Endodermal cell (in vitro differentiated cells): Measurements from ENCODE around the gene TCF4. TPM values are rescaled to one million over a fixed set of nuclear protein-coding genes. Genes with fewer than 3 reads are reported as not detected.

Experiments used
- DNase-seq: peaks from one replicate; pipeline ENCODE4 v3.0.0-alpha.2; 2017
- H3K27ac ChIP-seq: 2 replicates; pipeline ENCODE4 v1.5.1; 2013; ENCODE audit warnings: mild to moderate bottlenecking, low read depth, low read length, moderate library complexity
- H3K27me3 ChIP-seq: 2 replicates; pipeline ENCODE4 v1.6.1; 2013; ENCODE audit warnings: mild to moderate bottlenecking, low read length, moderate library complexity; ENCODE audit not compliant: insufficient read depth, control insufficient read depth, poor library complexity, severe bottlenecking
- H3K36me3 ChIP-seq: 2 replicates; pipeline ENCODE4 v1.7.0; 2013; ENCODE audit warnings: mild to moderate bottlenecking, low read length, moderate library complexity; ENCODE audit not compliant: control insufficient read depth, insufficient read depth
- H3K4me1 ChIP-seq: one replicate; pipeline ENCODE4 v1.7.0; 2013; ENCODE audit warnings: low read length; ENCODE audit not compliant: control insufficient read depth, insufficient read depth
- H3K4me3 ChIP-seq: 2 replicates; pipeline ENCODE4 v1.5.1; 2013; ENCODE audit warnings: mild to moderate bottlenecking, low read length, moderate library complexity
- H3K9ac ChIP-seq: 2 replicates; pipeline ENCODE4 v1.6.1; 2013; ENCODE audit warnings: mild to moderate bottlenecking, low read length, moderate library complexity; ENCODE audit not compliant: poor library complexity, severe bottlenecking; ENCODE audit errors: extremely low read depth
- H3K9me3 ChIP-seq: 2 replicates; pipeline ENCODE4 v1.6.1; 2013; ENCODE audit warnings: mild to moderate bottlenecking, low read length, moderate library complexity; ENCODE audit not compliant: control insufficient read depth
- H3K27ac Mint-ChIP-seq: 2 replicates; pipeline ENCODE4 v1.8.0; 2020; ENCODE audit warnings: mixed read lengths
- H3K27me3 Mint-ChIP-seq: 2 replicates; pipeline ENCODE4 v1.8.0; 2021; ENCODE audit warnings: mild to moderate bottlenecking, mixed read lengths; ENCODE audit not compliant: insufficient read depth
- H3K36me3 Mint-ChIP-seq: 2 replicates; pipeline ENCODE4 v1.8.0; 2020; ENCODE audit warnings: low read depth, mixed read lengths
- H3K4me1 Mint-ChIP-seq: 2 replicates; pipeline ENCODE4 v1.8.0; 2020; ENCODE audit warnings: mixed read lengths
- H3K4me3 Mint-ChIP-seq: 2 replicates; pipeline ENCODE4 v1.8.0; 2020; ENCODE audit warnings: mild to moderate bottlenecking, moderate library complexity, mixed read lengths
- H3K9me3 Mint-ChIP-seq: 2 replicates; pipeline ENCODE4 v1.8.0; 2020; ENCODE audit warnings: mild to moderate bottlenecking, mixed read lengths
- WGBS, 2 experiments: methylation state at CpG; one replicate each; pipeline versions ENCODE4 v1.1.5 to v1.1.7; 2013; ENCODE audit warnings: missing lambda C conversion rate in 2 of 2, mixed read lengths in 1 of 2; ENCODE audit not compliant: insufficient coverage in 1 of 2, insufficient read length in 1 of 2; 5-methylcytosine and 5-hydroxymethylcytosine counted together
- total RNA-seq, 2 donors: library from RNA; stranded (reverse); fragmentation: NEBNext Ultra II Directional in 1 of 2; extraction: Animal tissue kit (Norgen Biotek cat#: 25700) in 1 of 2; gene quantifications; 2 replicates in 1 of 2; 3 replicates in 1 of 2; pipeline ENCODE4 v1.2.1, GENCODE V29; 2021
- TF ChIP-seq, protein P1 (sequence below): fragments of 200-600 bp; sonication (generic); conservative IDR thresholded peaks from 2 replicates; pipeline ENCODE4 v1.5.0; 2021; ENCODE audit warnings: antibody characterized with exemption, mild to moderate bottlenecking

Gene TCF4
- total RNA-seq, 2 donors from 2014 or later: 40.4 to 58.5 TPM

DNA sequence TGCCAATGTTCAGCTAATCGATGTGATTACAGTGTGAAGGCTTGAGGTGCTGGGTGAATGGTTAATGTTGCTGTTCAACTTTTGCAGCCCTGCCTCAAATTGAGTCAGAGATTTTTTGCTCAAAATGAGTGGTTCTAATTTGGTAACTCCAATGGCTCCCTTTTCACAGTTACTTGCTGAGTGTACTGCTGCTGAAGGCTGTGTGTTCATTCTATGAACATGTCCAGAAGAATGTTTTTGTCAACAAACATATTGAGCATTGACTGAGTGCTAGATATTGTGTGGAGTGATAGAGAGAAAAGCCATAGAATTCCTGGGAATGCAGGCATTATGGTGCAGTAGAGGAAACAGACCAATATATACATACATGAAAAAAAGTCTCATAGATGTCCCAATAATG lies 39.0 kb upstream of the TCF4 start:
- Histone ChIP-seq H3K27ac (no peak overlapping the region), H3K27me3 (no peaks in the 10 kb centered on the region), H3K9ac (no peak overlapping the region), H3K36me3 (no peaks in the 10 kb centered on the region), H3K9me3 (no peaks in the 10 kb centered on the region), H3K4me1 (no peaks in the 10 kb centered on the region), H3K4me3 (no peak overlapping the region)
- Mint-ChIP-seq H3K4me1 (no peaks in the 10 kb centered on the region), H3K27me3 (peaks cover 2% of the 10 kb centered on the region), H3K9me3 (no peaks in the 10 kb centered on the region), H3K27ac (no peak overlapping the region), H3K4me3 (no peak overlapping the region), H3K36me3 (no peaks in the 10 kb centered on the region)
- WGBS, 2 experiments: 92 to 100% methylated on average over 1 of the region's 1 CpG
- TF ChIP-seq, protein P1, sequence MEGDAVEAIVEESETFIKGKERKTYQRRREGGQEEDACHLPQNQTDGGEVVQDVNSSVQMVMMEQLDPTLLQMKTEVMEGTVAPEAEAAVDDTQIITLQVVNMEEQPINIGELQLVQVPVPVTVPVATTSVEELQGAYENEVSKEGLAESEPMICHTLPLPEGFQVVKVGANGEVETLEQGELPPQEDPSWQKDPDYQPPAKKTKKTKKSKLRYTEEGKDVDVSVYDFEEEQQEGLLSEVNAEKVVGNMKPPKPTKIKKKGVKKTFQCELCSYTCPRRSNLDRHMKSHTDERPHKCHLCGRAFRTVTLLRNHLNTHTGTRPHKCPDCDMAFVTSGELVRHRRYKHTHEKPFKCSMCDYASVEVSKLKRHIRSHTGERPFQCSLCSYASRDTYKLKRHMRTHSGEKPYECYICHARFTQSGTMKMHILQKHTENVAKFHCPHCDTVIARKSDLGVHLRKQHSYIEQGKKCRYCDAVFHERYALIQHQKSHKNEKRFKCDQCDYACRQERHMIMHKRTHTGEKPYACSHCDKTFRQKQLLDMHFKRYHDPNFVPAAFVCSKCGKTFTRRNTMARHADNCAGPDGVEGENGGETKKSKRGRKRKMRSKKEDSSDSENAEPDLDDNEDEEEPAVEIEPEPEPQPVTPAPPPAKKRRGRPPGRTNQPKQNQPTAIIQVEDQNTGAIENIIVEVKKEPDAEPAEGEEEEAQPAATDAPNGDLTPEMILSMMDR: no peak
- no peak for DNase-seq

DNA sequence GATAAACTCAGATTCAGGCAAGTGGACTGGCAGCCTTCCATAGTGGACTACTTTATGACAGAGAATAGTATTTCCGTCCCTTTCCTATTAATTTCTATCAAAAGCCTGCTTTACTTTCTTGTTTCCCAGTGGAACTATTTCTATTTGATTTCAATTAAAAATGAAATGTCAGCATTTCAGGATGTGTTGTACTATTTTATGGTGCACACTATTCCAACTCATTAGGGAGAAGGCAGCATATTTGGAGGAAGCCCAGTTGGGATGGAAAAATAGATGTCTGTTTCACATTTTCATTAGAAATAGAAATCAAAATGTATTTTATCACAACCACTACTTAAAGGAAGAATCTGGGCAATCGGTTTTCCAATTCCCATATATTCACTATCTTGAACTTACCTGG lies 37.9 kb upstream of the TCF4 start:
- H3K27ac Mint-ChIP-seq: no peak overlapping the region
- no peaks in the 10 kb centered on the region for H3K4me1 Mint-ChIP-seq
- Histone ChIP-seq H3K9me3 (no peaks in the 10 kb centered on the region), H3K4me1 (no peaks in the 10 kb centered on the region), H3K27ac (no peak overlapping the region), H3K4me3 (no peak overlapping the region), H3K9ac (no peak overlapping the region), H3K36me3 (no peaks in the 10 kb centered on the region), H3K27me3 (no peaks in the 10 kb centered on the region)
- DNase-seq: no peak
- H3K4me3 Mint-ChIP-seq: no peak overlapping the region
- WGBS, 2 experiments: 80 to 90% methylated on average over 1 to 2 of the region's 2 CpGs
- no peaks in the 10 kb centered on the region for H3K9me3 Mint-ChIP-seq
- no peaks in the 10 kb centered on the region for H3K36me3 Mint-ChIP-seq
- H3K27me3 Mint-ChIP-seq: peaks cover 2% of the 10 kb centered on the region
- TF ChIP-seq, protein P1: no peak

DNA sequence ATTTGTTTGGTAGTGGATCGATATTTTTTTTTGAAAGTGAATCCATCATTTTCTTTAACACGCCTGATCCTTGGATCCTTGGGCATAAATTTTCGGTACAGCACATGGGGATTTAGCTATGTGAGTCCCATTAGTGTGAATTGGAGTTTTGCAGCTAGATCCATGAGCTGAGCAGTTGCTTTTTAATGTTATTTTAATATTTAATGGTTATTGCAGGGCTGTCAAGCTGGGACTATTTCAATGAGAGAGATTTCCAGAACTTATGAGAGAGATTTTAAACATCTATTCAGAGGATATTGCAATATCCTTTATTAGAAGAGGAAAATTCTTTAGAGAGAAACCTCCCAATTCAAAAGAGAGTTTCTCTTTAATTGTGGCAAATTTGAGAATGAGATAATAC lies 35.6 kb upstream of the TCF4 start:
- Mint-ChIP-seq H3K4me3 (no peak overlapping the region), H3K27ac (no peak overlapping the region), H3K4me1 (no peaks in the 10 kb centered on the region), H3K27me3 (peaks cover 8% of the 10 kb centered on the region), H3K36me3 (no peaks in the 10 kb centered on the region), H3K9me3 (no peaks in the 10 kb centered on the region)
- Histone ChIP-seq H3K4me1 (no peaks in the 10 kb centered on the region), H3K27ac (no peak overlapping the region), H3K27me3 (no peaks in the 10 kb centered on the region), H3K9me3 (no peaks in the 10 kb centered on the region), H3K4me3 (no peak overlapping the region), H3K9ac (no peak overlapping the region), H3K36me3 (no peaks in the 10 kb centered on the region)
- 86 to 90% methylated on average over 3 of the region's 3 CpGs for WGBS, 2 experiments
- TF ChIP-seq, protein P1: no peak
- DNase-seq: no peak
